Calu3 (cell line): ENCODE data around the gene CELF4. TPM values are rescaled to one million over a fixed set of nuclear protein-coding genes. Genes with fewer than 3 reads are reported as not detected.

Experiments
- BruUV-seq: library from RNA; stranded (reverse); fragments of 400-500 nt; replicated peaks from 2 replicates; lab custom pipeline; 2021; lab: Mats Ljungman, UMichigan
- CTCF ChIA-PET: fragments of 300-600 bp; sonication (Branson Sonifier 250); formaldehyde crosslinking; loops from one replicate; lab custom pipeline; 2022; ENCODE audit warnings: antibody characterized with exemption; lab: Charles Lee
- DNase-seq: peaks from one replicate; pipeline ENCODE4 v3.0.0; 2022
- H3K27ac Mint-ChIP-seq: one replicate; pipeline ENCODE4 v1.8.0; 2022; ENCODE audit warnings: mixed read lengths; ENCODE audit not compliant: unreplicated experiment
- H3K27me3 Mint-ChIP-seq: one replicate; pipeline ENCODE4 v1.8.0; 2022; ENCODE audit warnings: mixed read lengths; ENCODE audit not compliant: unreplicated experiment
- H3K36me3 Mint-ChIP-seq: one replicate; pipeline ENCODE4 v1.8.0; 2022; ENCODE audit warnings: mild to moderate bottlenecking, moderate library complexity, mixed read lengths; ENCODE audit not compliant: insufficient read depth, unreplicated experiment
- H3K4me1 Mint-ChIP-seq: one replicate; pipeline ENCODE4 v1.8.0; 2022; ENCODE audit warnings: mild to moderate bottlenecking, low read depth, mixed read lengths; ENCODE audit not compliant: unreplicated experiment
- H3K4me3 Mint-ChIP-seq: one replicate; pipeline ENCODE4 v1.8.0; 2022; ENCODE audit warnings: mild to moderate bottlenecking, low read depth, moderate library complexity, mixed read lengths; ENCODE audit not compliant: unreplicated experiment
- H3K9me3 Mint-ChIP-seq: one replicate; pipeline ENCODE4 v1.8.0; 2022; ENCODE audit warnings: low read depth, mixed read lengths; ENCODE audit not compliant: unreplicated experiment
- CTCF ChIP-seq: fragments of 200-600 bp; IDR thresholded peaks from one replicate; pipeline ENCODE4 v1.8.0; 2022; ENCODE audit warnings: antibody characterized with exemption; ENCODE audit not compliant: unreplicated experiment
- intact Hi-C: fragments of 100-400 bp; cut with micrococcal nuclease; formaldehyde crosslinking; loops from one replicate; pipeline ENCODE4 v1.10.0; 2022; ENCODE audit not compliant: unreplicated experiment
- total RNA-seq: library from RNA; stranded (reverse); gene quantifications from 2 replicates; pipeline ENCODE4 v1.2.3, GENCODE V29; 2022

Gene CELF4
- total RNA-seq, 1 experiment from 2014 or later, result 7.8 TPM

- no peak overlapping the region for H3K27ac Mint-ChIP-seq
Measured at GRCh38 chr18:37525262-37525585, 40.4 kb downstream of the CELF4 start.

GRCh38 chr18:37524498-37525261 is 40.9 kb downstream of the CELF4 start:
- TF ChIP-seq CTCF, result no peak
- H3K4me3 Mint-ChIP-seq, result no peak overlapping the region
- peaks cover 100% of the 10 kb centered on the region for H3K27me3 Mint-ChIP-seq
- H3K36me3 Mint-ChIP-seq, result peaks cover 4% of the 10 kb centered on the region
- CTCF ChIA-PET, result no interaction called here
- no peaks in the 10 kb centered on the region for H3K9me3 Mint-ChIP-seq
- BruUV-seq, result no TSS peak
- H3K27ac Mint-ChIP-seq, result no peak overlapping the region
- intact Hi-C loops, result no loop called here
- no peaks in the 10 kb centered on the region for H3K4me1 Mint-ChIP-seq
- no peak for DNase-seq

More at GRCh38 chr18:37525262-37525585, 40.4 kb downstream of the CELF4 start:
- TF ChIP-seq CTCF, result no peak
- peaks cover 2% of the 10 kb centered on the region for H3K4me1 Mint-ChIP-seq
- H3K9me3 Mint-ChIP-seq, result no peaks in the 10 kb centered on the region
- no peak overlapping the region for H3K4me3 Mint-ChIP-seq
- CTCF ChIA-PET, result no interaction called here
- no peak for DNase-seq
- BruUV-seq, result no TSS peak
- H3K36me3 Mint-ChIP-seq, result peaks cover 4% of the 10 kb centered on the region
- peaks cover 100% of the 10 kb centered on the region for H3K27me3 Mint-ChIP-seq
- intact Hi-C loops, result no loop called here

- Mint-ChIP-seq H3K36me3 (peaks cover under 1% of the 10 kb centered on the region), H3K9me3 (no peaks in the 10 kb centered on the region), H3K4me3 (no peak overlapping the region), H3K27ac (no peak overlapping the region), H3K4me1 (no peaks in the 10 kb centered on the region), H3K27me3 (peaks cover 100% of the 10 kb centered on the region)
- no peak for TF ChIP-seq CTCF
- intact Hi-C loops, result no loop called here
- no TSS peak for BruUV-seq
- no peak for DNase-seq
- CTCF ChIA-PET, result no interaction called here
Measured at GRCh38 chr18:37524139-37524497, 41.5 kb downstream of the CELF4 start.

GRCh38 chr18:37521510-37522465 is 43.8 kb downstream of the CELF4 start:
- no peak for TF ChIP-seq CTCF
- Mint-ChIP-seq H3K27me3 (peaks cover 100% of the 10 kb centered on the region), H3K4me3 (no peak overlapping the region), H3K36me3 (no peaks in the 10 kb centered on the region), H3K9me3 (no peaks in the 10 kb centered on the region), H3K27ac (no peak overlapping the region), H3K4me1 (no peaks in the 10 kb centered on the region)
- intact Hi-C loops, result no loop called here
- no TSS peak for BruUV-seq
- no peak for DNase-seq
- CTCF ChIA-PET, result no interaction called here
